Upper lobe of right lung (tissue), 1 donor: ENCODE measurements around the gene ALG2. TPM values are rescaled to one million over a fixed set of nuclear protein-coding genes. Genes with fewer than 3 reads are reported as not detected.

Source experiments
- ATAC-seq: fragments of 200-7000 bp; cut with Tn5 transposase; one replicate; pipeline ENCODE4 v1.9.1; 2020; ENCODE audit warnings: mild to moderate bottlenecking, moderate library complexity
- DNase-seq: peaks from one replicate; pipeline ENCODE4 v3.0.0-alpha.2; 2020
- H3K27ac ChIP-seq: fragments of 200-600 bp; one replicate; pipeline ENCODE4 v1.8.0; 2022
- H3K27me3 ChIP-seq: fragments of 200-600 bp; one replicate; pipeline ENCODE4 v1.8.0; 2022; ENCODE audit warnings: mild to moderate bottlenecking
- H3K36me3 ChIP-seq: fragments of 200-600 bp; one replicate; pipeline ENCODE4 v1.8.0; 2022
- H3K4me1 ChIP-seq: fragments of 200-600 bp; one replicate; pipeline ENCODE4 v1.8.0; 2022
- H3K4me3 ChIP-seq: fragments of 200-600 bp; one replicate; pipeline ENCODE4 v1.8.0; 2022; ENCODE audit warnings: mild to moderate bottlenecking
- H3K9me3 ChIP-seq: fragments of 200-600 bp; one replicate; pipeline ENCODE4 v1.8.0; 2022
- intact Hi-C: fragments of 100-400 bp; cut with DNase I; formaldehyde crosslinking; loops from one replicate; pipeline ENCODE4 v1.11.0; 2022
- total RNA-seq: library from RNA; stranded (reverse); fragmentation: NEBNext Ultra II Directional; extraction: Animal tissue kit (Norgen Biotek cat#: 25700); gene quantifications from one replicate; pipeline ENCODE4 v1.2.1, GENCODE V29; 2021
- TF ChIP-seq, protein P1 (sequence below): fragments of 200-600 bp; IDR thresholded peaks from one replicate; pipeline ENCODE4 v1.8.0; 2022; ENCODE audit warnings: antibody characterized with exemption
- donor health status: DM: no; HTN: yes; CAD: no; lungs with severe emphysema.

The ALG2 gene
- total RNA-seq, 1 donor from 2014 or later, result 39.2 TPM

- no peak for ATAC-seq
- Histone ChIP-seq H3K4me1 (peaks cover 12% of the 10 kb centered on the region), H3K27ac (no peak overlapping the region), H3K27me3 (no peaks in the 10 kb centered on the region), H3K36me3 (no peaks in the 10 kb centered on the region), H3K4me3 (no peak overlapping the region), H3K9me3 (no peaks in the 10 kb centered on the region)
- intact Hi-C loops, result no loop called here
- TF ChIP-seq, protein P1, sequence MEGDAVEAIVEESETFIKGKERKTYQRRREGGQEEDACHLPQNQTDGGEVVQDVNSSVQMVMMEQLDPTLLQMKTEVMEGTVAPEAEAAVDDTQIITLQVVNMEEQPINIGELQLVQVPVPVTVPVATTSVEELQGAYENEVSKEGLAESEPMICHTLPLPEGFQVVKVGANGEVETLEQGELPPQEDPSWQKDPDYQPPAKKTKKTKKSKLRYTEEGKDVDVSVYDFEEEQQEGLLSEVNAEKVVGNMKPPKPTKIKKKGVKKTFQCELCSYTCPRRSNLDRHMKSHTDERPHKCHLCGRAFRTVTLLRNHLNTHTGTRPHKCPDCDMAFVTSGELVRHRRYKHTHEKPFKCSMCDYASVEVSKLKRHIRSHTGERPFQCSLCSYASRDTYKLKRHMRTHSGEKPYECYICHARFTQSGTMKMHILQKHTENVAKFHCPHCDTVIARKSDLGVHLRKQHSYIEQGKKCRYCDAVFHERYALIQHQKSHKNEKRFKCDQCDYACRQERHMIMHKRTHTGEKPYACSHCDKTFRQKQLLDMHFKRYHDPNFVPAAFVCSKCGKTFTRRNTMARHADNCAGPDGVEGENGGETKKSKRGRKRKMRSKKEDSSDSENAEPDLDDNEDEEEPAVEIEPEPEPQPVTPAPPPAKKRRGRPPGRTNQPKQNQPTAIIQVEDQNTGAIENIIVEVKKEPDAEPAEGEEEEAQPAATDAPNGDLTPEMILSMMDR, result no peak
- DNase-seq, result no peak
Measured at GRCh38 chr9:99181206-99181605, 40.5 kb downstream of the ALG2 start.

GRCh38 chr9:99180662-99181061, 41.1 kb downstream of the ALG2 start:
- no peak overlapping the region for H3K27ac ChIP-seq
- no peaks in the 10 kb centered on the region for H3K9me3 ChIP-seq
- TF ChIP-seq, protein P1, result no peak
- no peaks in the 10 kb centered on the region for H3K27me3 ChIP-seq
- peaks cover 12% of the 10 kb centered on the region for H3K4me1 ChIP-seq
- intact Hi-C loops, result no loop called here
- DNase-seq (no peak), ATAC-seq (no peak)
- no peak overlapping the region for H3K4me3 ChIP-seq
- no peaks in the 10 kb centered on the region for H3K36me3 ChIP-seq

DNA sequence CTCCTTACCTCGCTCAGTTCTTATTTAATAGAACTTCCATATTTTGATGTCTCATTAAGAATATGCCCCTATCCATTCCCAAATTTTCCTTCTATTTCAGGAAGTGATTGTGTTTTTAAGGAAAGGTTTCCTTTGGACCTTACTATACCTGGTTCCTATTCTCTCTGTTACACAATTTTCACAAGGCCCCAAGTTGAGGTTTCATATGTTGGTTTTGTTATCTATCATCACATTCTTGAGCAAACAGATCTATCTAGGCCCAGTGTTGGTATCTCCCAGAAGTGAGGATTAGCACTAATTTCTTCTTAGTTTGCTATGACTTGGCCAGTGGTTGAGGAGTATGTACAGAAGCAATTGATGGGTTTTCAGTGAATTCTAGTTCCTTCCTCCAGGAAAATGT, 41.5 kb downstream of the ALG2 start:
- intact Hi-C loops, result no loop called here
- TF ChIP-seq, protein P1, result no peak
- H3K27me3 ChIP-seq, result no peaks in the 10 kb centered on the region
- H3K4me3 ChIP-seq, result no peak overlapping the region
- no peak for DNase-seq
- H3K27ac ChIP-seq, result no peak overlapping the region
- ATAC-seq, result no peak
- H3K36me3 ChIP-seq, result no peaks in the 10 kb centered on the region
- peaks cover 11% of the 10 kb centered on the region for H3K4me1 ChIP-seq
- no peaks in the 10 kb centered on the region for H3K9me3 ChIP-seq

GRCh38 chr9:99178912-99179872, 42.5 kb downstream of the ALG2 start:
- intact Hi-C loops, result no loop called here
- Histone ChIP-seq H3K36me3 (no peaks in the 10 kb centered on the region), H3K27ac (no peak overlapping the region), H3K27me3 (no peaks in the 10 kb centered on the region), H3K4me1 (peaks cover 5% of the 10 kb centered on the region), H3K4me3 (no peak overlapping the region), H3K9me3 (no peaks in the 10 kb centered on the region)
- no peak for ATAC-seq
- DNase-seq, result no peak
- TF ChIP-seq, protein P1, result no peak

- ATAC-seq, result no peak
- H3K4me3 ChIP-seq, result no peak overlapping the region
- intact Hi-C loops, result no loop called here
- H3K9me3 ChIP-seq, result no peaks in the 10 kb centered on the region
- H3K36me3 ChIP-seq, result no peaks in the 10 kb centered on the region
- no peaks in the 10 kb centered on the region for H3K27me3 ChIP-seq
- no peak for DNase-seq
- H3K27ac ChIP-seq, result no peak overlapping the region
- peaks cover 5% of the 10 kb centered on the region for H3K4me1 ChIP-seq
- TF ChIP-seq, protein P1, result no peak
Measured at GRCh38 chr9:99177576-99178366, 44.0 kb downstream of the ALG2 start.
